ENCODE data around the gene SERTAD2.
A peak's percentile ranks its signal among the peaks of the same experiment; 100 is the strongest.

Gene SERTAD2

GRCh38 chr2:64608867-64609226 is 44.9 kb downstream of the SERTAD2 start:
- TF ChIP-seq CTCF (conservative IDR thresholded peaks at IDR 0.05; ENCODE audit: low read depth, low read length), result no peak
- DNase-seq (ENCODE audit: low read depth), result no peak
- H3K4me3 ChIP-seq (ENCODE audit: low read length), result peak overlapping the region; percentile 19

GRCh38 chr2:64607381-64608304 is 46.1 kb downstream of the SERTAD2 start:
- H3K4me3 ChIP-seq (ENCODE audit: low read length), result no peak overlapping the region
- DNase-seq (ENCODE audit: low read depth), result no peak
- no peak for TF ChIP-seq CTCF (conservative IDR thresholded peaks at IDR 0.05; ENCODE audit: low read depth, low read length)

- no peak overlapping the region for H3K4me3 ChIP-seq (ENCODE audit: low read length)
- no peak for TF ChIP-seq CTCF (conservative IDR thresholded peaks at IDR 0.05; ENCODE audit: low read depth, low read length)
- DNase-seq (ENCODE audit: low read depth), result no peak
Measured at GRCh38 chr2:64606479-64607363, 47.0 kb downstream of the SERTAD2 start.

- no peak for TF ChIP-seq CTCF (conservative IDR thresholded peaks at IDR 0.05; ENCODE audit: low read depth, low read length)
- no peak for DNase-seq (ENCODE audit: low read depth)
- H3K4me3 ChIP-seq (ENCODE audit: low read length), result no peak overlapping the region
Measured at GRCh38 chr2:64605991-64606478, 47.7 kb downstream of the SERTAD2 start.

- TF ChIP-seq CTCF (conservative IDR thresholded peaks at IDR 0.05; ENCODE audit: low read depth, low read length), result no peak
- no peak overlapping the region for H3K4me3 ChIP-seq (ENCODE audit: low read length)
- no peak for DNase-seq (ENCODE audit: low read depth)
Measured at GRCh38 chr2:64605026-64605471, 48.7 kb downstream of the SERTAD2 start.

GRCh38 chr2:64604155-64604554 is 49.6 kb downstream of the SERTAD2 start:
- DNase-seq (ENCODE audit: low read depth), result no peak
- no peak for TF ChIP-seq CTCF (conservative IDR thresholded peaks at IDR 0.05; ENCODE audit: low read depth, low read length)

More at GRCh38 chr2:64604155-64604554, 49.6 kb downstream of the SERTAD2 start:
- no peak overlapping the region for H3K4me3 ChIP-seq (ENCODE audit: low read length)
